Endothelial cell of umbilical vein (primary cell): Measurements from ENCODE around the gene KRTAP20-2. TPM values are rescaled to one million over a fixed set of nuclear protein-coding genes. Genes with fewer than 3 reads are reported as not detected.

Experiments
- BruUV-seq: library from RNA; stranded (reverse); fragments of 400-500 nt; replicated peaks from 2 replicates; lab custom pipeline; 2021; lab: Mats Ljungman, UMichigan
- CTCF ChIA-PET: fragments of 300-600, 350-600 bp; sonication (Branson Sonifier 250); formaldehyde crosslinking; loops from one replicate; lab custom pipeline; 2021; ENCODE audit warnings: antibody characterized with exemption, inconsistent platforms; lab: Charles Lee
- POLR2A ChIA-PET: fragments of 300-600, 350-600 bp; sonication (Branson Sonifier 250); formaldehyde crosslinking; loops from one replicate; lab custom pipeline; 2021; ENCODE audit warnings: antibody characterized with exemption, inconsistent platforms; lab: Charles Lee
- DNase-seq: peaks from one replicate; pipeline ENCODE4 v3.0.0-alpha.2; 2011; ENCODE audit warnings: low read depth, low spot score
- FAIRE-seq: peaks from 2 replicates; lab custom pipeline; 2011; peaks lifted over from hg19 to GRCh38; lab: Jason Lieb, UNC
- H2AFZ ChIP-seq: 2 replicates; pipeline ENCODE4 v1.6.0; 2012; ENCODE audit warnings: low read depth, low read length, control low read depth, inconsistent platforms
- H3K27ac ChIP-seq: 2 replicates; pipeline ENCODE4 v1.5.1; 2011; ENCODE audit warnings: low read depth, mild to moderate bottlenecking, control low read depth, low read length, moderate library complexity; ENCODE audit not compliant: insufficient read depth
- H3K27me3 ChIP-seq, 2 experiments: 2 replicates each; pipeline versions ENCODE4 v1.6.0 to v1.6.1; 2011; ENCODE audit warnings: low read length in 2 of 2, mixed read lengths in 1 of 2; ENCODE audit not compliant: control insufficient read depth in 2 of 2, insufficient read depth in 2 of 2
- H3K36me3 ChIP-seq, 2 experiments: 2 replicates in 1 of 2; 3 replicates in 1 of 2; pipeline ENCODE4 v1.5.1; 2011; ENCODE audit warnings: low read length in 2 of 2, mild to moderate bottlenecking in 1 of 2, moderate library complexity in 1 of 2; ENCODE audit not compliant: control insufficient read depth in 2 of 2, insufficient read depth in 2 of 2; ENCODE audit errors: extremely low read depth in 1 of 2
- H3K4me1 ChIP-seq: 3 replicates; pipeline ENCODE4 v1.5.1; 2011; ENCODE audit warnings: mild to moderate bottlenecking, low read length; ENCODE audit not compliant: control insufficient read depth, insufficient read depth; ENCODE audit errors: extremely low read depth
- H3K4me2 ChIP-seq: 2 replicates; pipeline ENCODE4 v1.6.1; 2011; ENCODE audit warnings: low read length, control low read depth, mixed read lengths; ENCODE audit not compliant: insufficient read depth
- H3K4me3 ChIP-seq, 3 experiments: fragments of 200-600 bp in 1 of 3; sonication (generic), shearing (Covaris generic) in 1 of 3; replicated peaks in 1 of 3; 2 replicates each; pipeline ENCODE4 v1.5.1; 2011 to 2016; ENCODE audit warnings: control low read depth in 3 of 3, low read length in 3 of 3, mild to moderate bottlenecking in 2 of 3, inconsistent platforms in 1 of 3, low read depth in 1 of 3, moderate library complexity in 1 of 3; ENCODE audit not compliant: insufficient read depth in 1 of 3
- H3K79me2 ChIP-seq: 2 replicates; pipeline ENCODE4 v1.6.0; 2012; ENCODE audit warnings: low read length, inconsistent platforms; ENCODE audit not compliant: control insufficient read depth, insufficient read depth
- H3K9ac ChIP-seq: replicated peaks from 2 replicates; pipeline ENCODE3; 2011; ENCODE audit warnings: low read length, control low read depth; ENCODE audit not compliant: insufficient read depth; ENCODE audit errors: extremely low read depth
- H3K9me1 ChIP-seq: replicated peaks from 3 replicates; pipeline ENCODE4 v1.6.0; 2011; ENCODE audit warnings: mild to moderate bottlenecking, low read length; ENCODE audit not compliant: control insufficient read depth, insufficient read depth; ENCODE audit errors: extremely low read depth
- H3K9me3 ChIP-seq: replicated peaks from 2 replicates; pipeline ENCODE4 v1.5.1; 2012; ENCODE audit warnings: low read length, inconsistent platforms; ENCODE audit not compliant: control insufficient read depth, insufficient read depth
- H4K20me1 ChIP-seq: replicated peaks from 2 replicates; pipeline ENCODE3; 2011; ENCODE audit warnings: mild to moderate bottlenecking, low read length; ENCODE audit not compliant: control insufficient read depth, insufficient read depth; ENCODE audit errors: extremely low read depth
- CTCF ChIP-seq, 2 donors: IDR thresholded peaks; 1 replicate in 1 of 2; 2 replicates in 1 of 2; pipeline ENCODE4 v1.5.1; 2011; ENCODE audit warnings: low read length in 2 of 2, mild to moderate bottlenecking in 2 of 2, moderate library complexity in 2 of 2, control low read depth in 1 of 2, inconsistent platforms in 1 of 2, low read depth in 1 of 2; ENCODE audit not compliant: insufficient read depth in 1 of 2; ENCODE audit errors: extremely low read depth in 1 of 2
- GATA2 ChIP-seq: IDR thresholded peaks from 2 replicates; pipeline ENCODE4 v1.7.0; 2011; ENCODE audit warnings: low read depth, mild to moderate bottlenecking, moderate library complexity, mixed read lengths, low read length; ENCODE audit not compliant: insufficient read length, insufficient read depth
- JUN ChIP-seq: IDR thresholded peaks from 2 replicates; pipeline ENCODE4 v1.6.1; 2011; ENCODE audit warnings: borderline replicate concordance, low read depth; ENCODE audit not compliant: insufficient read length, insufficient read depth
- MAX ChIP-seq: IDR thresholded peaks from 2 replicates; pipeline ENCODE4 v1.6.1; 2011; ENCODE audit not compliant: insufficient read depth, insufficient read length
- MYC ChIP-seq: IDR thresholded peaks from one replicate; pipeline ENCODE4 v1.6.1; 2011; ENCODE audit warnings: mild to moderate bottlenecking, low read depth, low read length
- POLR2A ChIP-seq: IDR thresholded peaks from 2 replicates; pipeline ENCODE4 v1.6.1; 2012; ENCODE audit warnings: low read depth, mild to moderate bottlenecking, control low read depth, low read length
- POLR2AphosphoS5 ChIP-seq: IDR thresholded peaks from 2 replicates; pipeline ENCODE4 v1.6.1; 2012; ENCODE audit warnings: low read depth, mild to moderate bottlenecking, control low read depth, low read length, moderate library complexity; ENCODE audit not compliant: insufficient read depth
- dilution Hi-C: fragments of 300-500 bp; cut with MboI; formaldehyde crosslinking; loops from one replicate; pipeline ENCODE4 v1.15.0; 2019; ENCODE audit warnings: low sequenced_read_pairs; ENCODE audit not compliant: extremely low pct_ligation_motif_present
- intact Hi-C: fragments of 100-400 bp; cut with micrococcal nuclease; formaldehyde crosslinking; loops from one replicate; pipeline ENCODE4 v1.10.0; 2022
- polyA plus RNA-seq, 4 experiments: library from polyadenylated mRNA; depleted of rRNA in 3 of 4; stranded (reverse) in 3 of 4; unstranded in 1 of 4; fragments of >200 nt; gene quantifications; 2 replicates each; pipeline versions ENCODE4 v1.2.1 to v1.2.3, GENCODE V29; 2011 to 2012; ENCODE audit warnings: missing spikeins in 1 of 4
- total RNA-seq: library from RNA; stranded (reverse); gene quantifications from 2 replicates; pipeline ENCODE4 v1.2.3, GENCODE V29; 2021

Gene KRTAP20-2
- total and polyA plus RNA-seq, 2 donors (not counting 3 experiments of a cell fraction or from before 2014, with no cell fraction given), result not detected

DNA sequence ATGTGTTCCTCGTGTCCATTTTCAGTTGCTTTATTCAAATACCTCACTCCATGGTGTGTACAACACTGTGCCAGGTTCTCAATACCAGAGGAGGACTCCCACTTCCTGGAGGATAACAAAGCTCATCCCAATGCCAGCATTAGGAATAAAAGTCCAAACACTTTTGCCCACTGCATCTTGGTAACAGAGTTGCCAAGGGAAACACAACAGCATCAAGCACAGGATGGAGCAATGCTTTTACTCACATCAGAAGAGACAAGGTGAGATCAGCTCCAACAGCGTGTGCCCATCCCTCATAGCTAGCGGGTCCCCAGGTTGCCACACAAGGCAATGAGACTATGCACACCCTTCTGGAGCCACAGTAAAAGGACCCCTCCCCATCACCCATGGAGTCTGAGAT lies 11.6 kb upstream of the KRTAP20-2 start:
- ChIA-PET POLR2A (no interaction called here), CTCF (no interaction called here)
- Histone ChIP-seq H3K4me3 (no peak overlapping the region), H3K79me2 (no peaks in the 10 kb centered on the region), H3K36me3 (no peaks in the 10 kb centered on the region), H3K9me3 (peaks cover 8% of the 10 kb centered on the region), H3K9ac (no peak overlapping the region), H4K20me1 (no peaks in the 10 kb centered on the region), H3K4me2 (no peak overlapping the region), H3K4me1 (no peaks in the 10 kb centered on the region), H2AFZ (no peak overlapping the region), H3K9me1 (no peaks in the 10 kb centered on the region), H3K27me3 (no peaks in the 10 kb centered on the region), H3K27ac (no peak overlapping the region)
- FAIRE-seq, result no peak
- no peak for TF ChIP-seq POLR2A
- TF ChIP-seq MAX, result no peak
- no peak for TF ChIP-seq MYC
- TF ChIP-seq CTCF (IDR thresholded peaks at IDR 0.05; ENCODE audit: extremely low read depth in 1 of 2, insufficient read depth in 1 of 2, low read depth in 1 of 2, low read length in 2 of 2), result no peak
- intact Hi-C loops, result no loop called here
- BruUV-seq, result no TSS peak
- dilution Hi-C loops, result no loop called here
- no peak for DNase-seq

- Histone ChIP-seq H3K9ac (no peak overlapping the region), H3K27me3 (no peaks in the 10 kb centered on the region), H3K9me3 (peaks cover 6% of the 10 kb centered on the region), H2AFZ (no peak overlapping the region), H3K4me2 (no peak overlapping the region), H4K20me1 (no peaks in the 10 kb centered on the region), H3K36me3 (no peaks in the 10 kb centered on the region), H3K27ac (no peak overlapping the region), H3K79me2 (no peaks in the 10 kb centered on the region), H3K4me3 (no peak overlapping the region), H3K4me1 (no peaks in the 10 kb centered on the region), H3K9me1 (no peaks in the 10 kb centered on the region)
- FAIRE-seq (no peak), DNase-seq (no peak)
- dilution Hi-C loops, result no loop called here
- ChIA-PET POLR2A (no interaction called here), CTCF (no interaction called here)
- BruUV-seq, result no TSS peak
- intact Hi-C loops, result no loop called here
- no peak for TF ChIP-seq POLR2AphosphoS5
- TF ChIP-seq GATA2, result no peak
- TF ChIP-seq JUN, result no peak
Measured at GRCh38 chr21:30625449-30626165, 9.4 kb upstream of the KRTAP20-2 start.
